HG03196 (cell line): Measurements from ENCODE around the gene TMTC4.
"Not testable (repeated sequence)": the region's sequence is repeated elsewhere in the genome, so short reads cannot be mapped to it uniquely, and the experiment has no call there.

ENCODE experiments used
- ATAC-seq: cut with Tn5 transposase; IDR thresholded peaks from one replicate; pipeline ENCODE4 v1.9.1; 2021; ENCODE audit not compliant: unreplicated experiment

TMTC4 gene, protein sequence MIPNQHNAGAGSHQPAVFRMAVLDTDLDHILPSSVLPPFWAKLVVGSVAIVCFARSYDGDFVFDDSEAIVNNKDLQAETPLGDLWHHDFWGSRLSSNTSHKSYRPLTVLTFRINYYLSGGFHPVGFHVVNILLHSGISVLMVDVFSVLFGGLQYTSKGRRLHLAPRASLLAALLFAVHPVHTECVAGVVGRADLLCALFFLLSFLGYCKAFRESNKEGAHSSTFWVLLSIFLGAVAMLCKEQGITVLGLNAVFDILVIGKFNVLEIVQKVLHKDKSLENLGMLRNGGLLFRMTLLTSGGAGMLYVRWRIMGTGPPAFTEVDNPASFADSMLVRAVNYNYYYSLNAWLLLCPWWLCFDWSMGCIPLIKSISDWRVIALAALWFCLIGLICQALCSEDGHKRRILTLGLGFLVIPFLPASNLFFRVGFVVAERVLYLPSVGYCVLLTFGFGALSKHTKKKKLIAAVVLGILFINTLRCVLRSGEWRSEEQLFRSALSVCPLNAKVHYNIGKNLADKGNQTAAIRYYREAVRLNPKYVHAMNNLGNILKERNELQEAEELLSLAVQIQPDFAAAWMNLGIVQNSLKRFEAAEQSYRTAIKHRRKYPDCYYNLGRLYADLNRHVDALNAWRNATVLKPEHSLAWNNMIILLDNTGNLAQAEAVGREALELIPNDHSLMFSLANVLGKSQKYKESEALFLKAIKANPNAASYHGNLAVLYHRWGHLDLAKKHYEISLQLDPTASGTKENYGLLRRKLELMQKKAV

DNA sequence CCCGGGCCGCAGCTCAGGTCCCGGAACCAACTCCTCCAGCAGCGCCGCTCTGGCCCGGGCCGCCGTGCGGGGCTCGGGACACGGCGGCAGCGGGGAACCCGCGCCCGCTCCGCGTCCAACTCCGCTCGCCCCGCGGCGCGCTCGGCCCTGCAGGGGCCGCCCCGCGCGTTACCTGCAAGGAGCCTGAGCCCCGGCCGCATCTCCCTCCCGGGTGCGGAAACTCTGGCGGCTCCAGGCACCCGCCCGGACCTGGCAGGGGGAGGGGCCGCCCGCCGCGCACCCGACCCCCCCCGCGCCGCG lies at the start of gene TMTC4:
Gene TMTC4, minus strand, starts transcription at position 224 of the 300 bp plus-strand sequence. CDS start 4,433 bp downstream, outside the sequence.
- peak; percentile 39 for ATAC-seq

DNA sequence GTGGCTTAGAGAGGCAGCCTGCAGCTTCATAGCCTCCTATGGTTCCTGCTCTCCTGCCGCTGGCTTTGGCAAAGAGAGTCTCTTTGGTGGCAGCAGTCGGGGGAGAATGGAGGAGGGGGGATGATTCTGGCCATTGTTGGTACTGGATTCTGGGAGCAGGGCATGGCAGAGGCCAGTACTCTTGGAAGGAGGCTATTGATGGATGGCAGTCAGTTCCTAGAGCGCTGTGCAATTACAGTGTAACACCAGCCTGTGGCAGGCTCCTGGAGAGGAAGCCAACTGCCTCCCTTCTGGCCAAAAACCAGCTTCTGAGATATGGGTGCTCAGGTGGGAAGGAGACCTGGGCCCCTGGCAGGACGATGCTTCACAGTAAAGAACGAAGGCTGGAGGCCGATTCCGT lies 47.9 kb upstream of the TMTC4 start:
- ATAC-seq, result no peak

GRCh38 chr13:100721885-100722512 lies 47.4 kb upstream of the TMTC4 start:
- no peak for ATAC-seq

DNA sequence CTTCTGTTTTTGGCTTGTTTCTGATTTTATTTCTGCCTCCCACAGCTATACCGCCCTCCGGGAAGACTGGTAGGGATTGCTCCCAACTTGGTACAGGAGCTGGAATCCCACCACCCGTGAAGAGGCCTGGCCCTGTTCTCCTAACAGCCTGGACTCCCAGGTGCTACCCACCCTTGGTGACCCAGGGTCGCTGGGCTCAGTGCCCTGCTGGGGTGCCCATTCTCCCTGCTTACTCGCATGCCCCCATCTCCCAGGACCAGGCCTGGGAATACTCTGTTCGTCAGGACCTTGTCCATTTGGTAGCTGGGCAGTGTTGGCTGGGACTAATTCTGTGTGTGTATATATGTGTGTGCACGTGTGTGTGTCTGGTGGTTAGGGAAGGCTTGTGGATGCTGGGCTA lies 41.0 kb upstream of the TMTC4 start:
- no peak for ATAC-seq

DNA sequence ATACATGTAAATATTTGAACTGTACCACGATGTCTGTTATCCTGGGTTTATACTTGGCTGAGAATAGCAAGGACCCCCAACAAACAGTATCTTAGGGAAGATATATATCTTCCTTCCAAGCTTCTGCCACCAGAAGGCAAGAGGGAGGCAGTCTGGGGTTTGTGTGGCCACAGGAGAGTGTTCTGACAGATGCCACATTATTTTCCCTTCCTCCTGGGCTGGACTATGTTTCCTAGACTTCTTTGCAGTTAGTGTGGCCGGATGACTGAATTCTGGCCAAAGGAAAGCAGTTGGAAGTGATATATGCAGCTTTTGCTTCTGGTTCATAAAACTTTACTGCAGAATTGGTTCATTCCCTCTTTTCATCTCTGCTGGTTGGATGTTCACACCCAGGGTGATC lies 39.9 kb upstream of the TMTC4 start:
- ATAC-seq, result no peak

DNA sequence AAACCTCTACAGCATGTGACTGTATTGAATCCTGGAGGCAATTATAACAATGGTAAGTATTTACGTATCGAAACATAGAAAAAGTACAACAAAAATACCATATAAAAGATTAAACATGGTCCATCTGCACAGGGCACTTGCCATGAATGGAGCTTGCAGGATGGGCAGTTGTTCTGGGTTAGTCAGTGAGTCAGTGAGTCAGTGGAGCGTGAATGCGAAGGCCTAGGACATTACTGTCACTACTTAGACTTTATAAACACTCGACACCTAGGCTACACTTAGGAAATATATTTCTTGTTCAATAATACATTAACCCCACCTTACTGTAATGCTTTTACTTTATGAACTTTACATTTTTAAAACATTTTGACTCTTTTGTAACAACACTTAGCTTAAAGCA lies 35.6 kb upstream of the TMTC4 start:
- no peak for ATAC-seq

- ATAC-seq, result no peak
Observed at GRCh38 chr13:100707818-100708740, 33.5 kb upstream of the TMTC4 start.

- not testable (repeated sequence) for ATAC-seq
Observed at GRCh38 chr13:100698331-100698730, 23.7 kb upstream of the TMTC4 start.

DNA sequence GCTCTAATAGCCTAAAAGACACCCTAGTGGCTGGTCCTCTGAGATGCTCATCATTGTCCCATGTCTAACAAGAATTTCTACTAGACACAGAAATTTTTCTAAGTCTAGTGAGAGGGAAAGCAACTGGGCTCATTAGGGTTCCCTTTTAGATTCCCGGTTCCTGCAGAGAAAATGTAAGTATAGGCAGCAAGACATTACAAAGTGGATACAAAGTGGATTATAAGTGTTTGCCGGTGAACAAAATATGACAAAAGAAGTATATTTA lies 20.8 kb upstream of the TMTC4 start:
- no peak for ATAC-seq

GRCh38 chr13:100694722-100695508 lies 20.3 kb upstream of the TMTC4 start:
- no peak for ATAC-seq

GRCh38 chr13:100689191-100689590 lies 14.6 kb upstream of the TMTC4 start:
- ATAC-seq, result no peak

DNA sequence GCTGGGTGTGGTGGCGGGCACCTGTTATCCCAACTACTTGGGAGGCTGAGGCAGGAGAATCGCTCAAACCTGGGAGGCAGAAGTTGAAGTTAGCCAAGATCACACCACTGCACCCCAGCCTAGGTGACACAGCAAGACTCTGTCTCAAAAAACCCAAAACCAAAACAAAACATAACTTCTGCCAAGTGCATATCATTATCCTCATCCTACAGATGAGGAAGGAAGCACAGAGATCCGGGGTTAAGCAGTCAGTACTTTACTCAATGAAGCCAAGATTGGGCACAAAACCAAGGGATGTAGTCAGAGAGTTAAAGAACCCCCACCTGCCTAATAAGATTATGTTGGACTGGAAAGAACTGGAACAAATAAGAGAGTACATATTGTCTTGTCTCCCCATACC lies 5.5 kb upstream of the TMTC4 start:
- ATAC-seq, result no peak

DNA sequence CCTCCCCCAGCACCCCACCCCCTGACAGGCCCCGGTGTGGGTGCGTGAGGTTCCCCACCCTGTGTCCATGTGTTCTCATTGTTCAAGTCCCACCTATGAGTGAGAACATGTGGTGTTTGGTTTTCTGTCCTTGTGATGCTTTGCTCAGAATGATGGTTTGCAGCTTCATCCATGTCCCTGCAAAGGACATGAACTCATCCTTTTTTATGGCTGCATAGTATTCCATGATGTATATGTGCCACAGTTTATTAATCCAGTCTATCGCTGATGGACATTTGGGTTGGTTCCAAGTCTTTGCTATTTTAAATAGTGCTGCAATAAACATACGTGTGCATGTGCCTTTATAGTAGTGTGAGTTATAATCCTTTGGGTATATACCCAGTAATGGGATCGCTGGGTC lies 2.5 kb upstream of the TMTC4 start:
- ATAC-seq, result not testable (repeated sequence)

- ATAC-seq, result no peak
Observed at GRCh38 chr13:100675661-100676129, 1.1 kb upstream of the TMTC4 start.

GRCh38 chr13:100674872-100675660 lies 471 bp upstream of the TMTC4 start:
- ATAC-seq, result peak; percentile 97

- peak; percentile 36 for ATAC-seq
Observed at GRCh38 chr13:100673713-100674571, 653 bp downstream of the TMTC4 start.

- no peak for ATAC-seq
Observed at GRCh38 chr13:100673376-100673712, 1.3 kb downstream of the TMTC4 start.

DNA sequence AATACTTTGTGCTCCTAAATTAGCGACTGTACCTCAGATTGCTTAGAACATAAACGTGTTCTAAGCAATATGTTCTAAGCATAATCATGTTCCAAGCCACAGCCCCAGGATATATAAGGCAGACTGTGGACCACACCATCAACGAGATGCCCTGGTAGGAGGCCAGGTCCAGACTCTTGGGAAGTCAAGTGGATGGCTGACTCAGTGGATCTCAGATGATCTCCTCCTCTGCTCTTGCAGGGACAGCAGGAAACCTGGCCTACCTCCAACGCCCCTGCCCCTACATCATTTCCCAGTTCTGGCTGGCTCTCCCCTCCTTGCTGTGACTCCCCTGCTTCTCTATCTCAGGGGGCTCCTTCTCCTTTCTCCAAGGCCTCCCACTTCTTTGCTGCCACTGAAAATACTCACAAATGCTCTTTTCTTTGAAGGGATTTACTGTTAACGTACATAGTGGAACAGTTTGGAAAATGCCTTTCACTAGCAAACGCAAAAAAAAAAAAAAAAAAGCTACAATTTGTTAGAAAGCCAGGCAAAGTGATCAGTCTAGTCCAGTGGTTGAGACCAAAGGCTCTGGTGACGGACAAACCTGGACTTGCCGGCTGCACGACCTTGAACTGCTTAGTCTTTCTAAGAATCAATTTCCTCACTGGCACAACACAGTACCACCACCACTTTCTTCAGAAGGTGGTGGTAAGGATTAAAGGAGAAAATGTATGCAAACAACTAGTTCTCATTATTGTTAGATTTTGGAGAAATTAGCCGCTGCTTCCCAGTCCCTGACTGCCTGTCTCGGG lies 3.0 kb downstream of the TMTC4 start:
- no peak for ATAC-seq
